NT2/D1 (cell line): ENCODE results near the gene TNFRSF12A.

Experiments
- DNase-seq: peaks from one replicate; pipeline ENCODE4 v3.0.0-alpha.2; 2011; ENCODE audit warnings: low read depth, low spot score
- H3K27me3 ChIP-seq: 2 replicates; pipeline ENCODE4 v1.6.0; 2011; ENCODE audit warnings: mild to moderate bottlenecking; ENCODE audit not compliant: insufficient read length, insufficient read depth
- H3K36me3 ChIP-seq: 2 replicates; pipeline ENCODE4 v1.6.1; 2011; ENCODE audit warnings: mild to moderate bottlenecking, low read length, mixed read lengths; ENCODE audit not compliant: insufficient read depth, insufficient read length
- H3K4me1 ChIP-seq: 2 replicates; pipeline ENCODE4 v1.5.1; 2011; ENCODE audit not compliant: insufficient read depth, insufficient read length
- H3K4me3 ChIP-seq: 2 replicates; pipeline ENCODE4 v1.5.1; 2011; ENCODE audit warnings: low read depth; ENCODE audit not compliant: insufficient read length
- H3K9ac ChIP-seq: 2 replicates; pipeline ENCODE4 v1.6.0; 2011; ENCODE audit warnings: low read depth; ENCODE audit not compliant: insufficient read length
- H3K9me3 ChIP-seq: 2 replicates; pipeline ENCODE4 v1.5.1; 2011; ENCODE audit warnings: mild to moderate bottlenecking, low read length; ENCODE audit not compliant: insufficient read depth
- SUZ12 ChIP-seq: IDR thresholded peaks from 2 replicates; pipeline ENCODE4 v1.6.1; 2011; ENCODE audit not compliant: insufficient read length, insufficient read depth; ENCODE audit errors: extremely low read depth
- YY1 ChIP-seq: IDR thresholded peaks from 2 replicates; pipeline ENCODE4 v1.6.1; 2011; ENCODE audit not compliant: insufficient read length, insufficient read depth
- ZNF274 ChIP-seq: IDR thresholded peaks from 2 replicates; pipeline ENCODE4 v1.6.1; 2011; ENCODE audit warnings: mild to moderate bottlenecking, low read depth, low read length

The TNFRSF12A gene

GRCh38 chr16:2975161-2975795, 44.9 kb upstream of the TNFRSF12A start:
- H3K36me3 ChIP-seq: peaks cover 88% of the 10 kb centered on the region
- peaks cover 26% of the 10 kb centered on the region for H3K4me1 ChIP-seq

GRCh38 chr16:2976201-2976600, 44.0 kb upstream of the TNFRSF12A start:
- DNase-seq: no peak
- no peak overlapping the region for H3K4me3 ChIP-seq
- no peaks in the 10 kb centered on the region for H3K9me3 ChIP-seq
- no peaks in the 10 kb centered on the region for H3K27me3 ChIP-seq
- TF ChIP-seq ZNF274: no peak
- TF ChIP-seq SUZ12: no peak
- no peak for TF ChIP-seq YY1
- peaks cover 19% of the 10 kb centered on the region for H3K4me1 ChIP-seq
- no peak overlapping the region for H3K9ac ChIP-seq
- H3K36me3 ChIP-seq: peaks cover 82% of the 10 kb centered on the region

More at GRCh38 chr16:2975161-2975795, 44.9 kb upstream of the TNFRSF12A start:
- TF ChIP-seq YY1 (no peak), SUZ12 (no peak), ZNF274 (no peak)
- Histone ChIP-seq H3K4me3 (no peak overlapping the region), H3K9me3 (no peaks in the 10 kb centered on the region), H3K27me3 (no peaks in the 10 kb centered on the region), H3K9ac (no peak overlapping the region)
- DNase-seq: no peak

DNA sequence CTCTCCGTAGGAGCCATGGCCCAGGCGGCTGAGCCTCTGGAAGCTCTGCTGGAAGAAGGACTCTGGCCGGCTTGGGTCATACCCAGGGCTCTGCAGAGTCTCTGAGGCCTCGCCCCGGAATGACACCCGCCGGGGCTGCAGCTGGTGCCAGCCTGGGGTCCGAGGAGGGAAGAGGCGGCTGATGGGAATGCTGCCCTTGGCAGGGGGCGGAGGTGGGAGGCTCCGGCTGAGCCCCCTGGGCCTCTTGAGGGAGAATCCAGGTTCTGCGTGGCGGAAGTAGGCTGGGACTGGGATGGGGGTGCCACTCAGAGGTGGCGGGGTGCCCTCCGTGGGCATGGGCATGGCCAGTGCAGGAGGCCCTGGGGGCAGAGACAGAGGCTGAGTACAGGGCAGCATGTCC, 43.5 kb upstream of the TNFRSF12A start:
- peaks cover 15% of the 10 kb centered on the region for H3K4me1 ChIP-seq

GRCh38 chr16:2977440-2977839, 42.7 kb upstream of the TNFRSF12A start:
- Histone ChIP-seq H3K4me3 (peak overlapping the region; percentile 4), H3K9ac (peak overlapping the region; percentile 11), H3K9me3 (no peaks in the 10 kb centered on the region), H3K27me3 (no peaks in the 10 kb centered on the region), H3K36me3 (peaks cover 69% of the 10 kb centered on the region), H3K4me1 (peaks cover 13% of the 10 kb centered on the region)
- TF ChIP-seq YY1: no peak
- no peak for DNase-seq

More for the DNA sequence above, 43.5 kb upstream of the TNFRSF12A start:
- Histone ChIP-seq H3K9ac (no peak overlapping the region), H3K27me3 (no peaks in the 10 kb centered on the region), H3K36me3 (peaks cover 77% of the 10 kb centered on the region), H3K9me3 (no peaks in the 10 kb centered on the region), H3K4me3 (no peak overlapping the region)
- TF ChIP-seq YY1 (no peak), SUZ12 (no peak), ZNF274 (no peak)
- DNase-seq: no peak

DNA sequence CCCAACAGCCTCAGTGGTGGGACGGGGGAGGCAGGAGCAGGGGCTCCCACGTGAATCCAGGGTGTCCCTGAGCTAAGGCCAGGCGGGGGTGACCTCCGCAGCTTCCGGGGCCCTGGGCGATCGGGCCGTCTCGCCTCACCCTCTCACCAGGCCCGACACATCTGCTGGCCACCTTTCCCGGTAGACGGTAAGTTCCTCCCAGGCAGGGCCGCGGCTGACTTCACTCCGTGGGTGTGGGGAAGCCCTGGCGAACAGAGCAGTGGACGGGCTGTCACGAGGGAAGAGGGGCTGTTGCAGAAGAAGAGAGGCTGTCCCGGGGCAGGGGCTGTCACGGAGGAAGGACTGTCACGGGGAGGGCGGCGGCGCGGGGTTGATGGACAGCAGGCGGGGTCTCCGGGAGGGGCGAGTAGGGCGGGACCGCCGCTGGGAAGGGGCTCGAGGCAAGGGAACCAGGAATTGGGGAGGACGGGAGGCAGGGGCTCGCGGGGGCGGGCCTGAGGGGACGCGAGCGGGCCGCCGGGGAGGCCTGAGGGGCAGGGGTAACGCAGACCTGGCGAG, 40.4 kb upstream of the TNFRSF12A start:
- TF ChIP-seq ZNF274 (no peak), SUZ12 (no peak), YY1 (no peak)
- no peak for DNase-seq
- Histone ChIP-seq H3K9me3 (no peaks in the 10 kb centered on the region), H3K9ac (peak overlapping the region; percentile 100), H3K27me3 (no peaks in the 10 kb centered on the region), H3K36me3 (peaks cover 46% of the 10 kb centered on the region), H3K4me1 (peaks cover 10% of the 10 kb centered on the region), H3K4me3 (peak overlapping the region; percentile 95)

DNA sequence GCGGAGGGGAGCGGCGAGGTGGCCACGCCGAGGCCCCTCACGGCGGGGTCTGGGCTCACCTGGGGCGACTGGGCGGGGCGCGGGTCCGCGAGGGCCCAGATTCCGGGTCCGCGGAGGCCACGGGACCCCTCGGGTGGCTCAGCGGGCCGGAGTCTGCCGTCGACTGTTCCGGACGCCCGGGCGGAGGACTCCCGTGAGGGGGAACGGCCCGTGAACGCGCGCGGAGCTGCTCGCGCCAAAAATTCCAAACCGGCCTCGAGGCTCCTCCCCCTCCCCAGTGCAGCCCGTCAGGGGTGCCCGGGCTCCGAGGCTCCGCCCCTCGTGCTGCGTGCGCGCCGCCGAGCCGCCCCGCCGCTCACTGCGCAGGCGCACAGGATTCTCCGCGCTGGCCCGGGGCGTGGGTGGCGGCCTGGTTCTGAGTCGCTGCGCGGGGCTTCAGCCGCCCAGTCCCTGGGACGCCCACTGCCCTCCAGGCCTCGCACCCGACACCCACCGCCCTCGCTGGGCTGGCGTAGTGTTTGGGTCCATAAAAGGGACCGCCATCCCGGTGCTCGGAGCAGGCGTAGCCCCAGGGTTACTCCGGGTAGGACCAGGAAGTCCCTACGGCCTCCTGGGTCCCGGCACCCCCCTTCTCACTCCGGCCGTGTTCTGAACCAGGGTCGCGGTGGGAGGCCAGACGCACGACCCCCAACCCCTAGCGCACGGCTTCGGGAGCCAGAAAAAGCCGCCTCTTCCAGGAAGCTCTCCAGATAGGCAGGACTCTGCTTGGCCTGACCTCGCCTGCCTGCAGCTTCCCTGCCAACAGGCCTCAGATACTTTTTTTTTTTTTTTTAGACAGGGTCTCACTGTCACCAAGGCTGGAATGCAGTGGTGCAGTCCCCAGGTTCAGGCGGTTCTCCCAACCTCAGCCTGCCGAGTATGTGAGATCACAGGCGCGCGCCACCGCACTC, 39.7 kb upstream of the TNFRSF12A start, which contains the start of gene PKMYT1:
TSS of gene PKMYT1 (minus strand) at position 220 of the 950 bp plus-strand sequence. CDS start 789 bp downstream, outside the sequence.
- Histone ChIP-seq H3K9ac (peak within 1 kb of the TSS; percentile 100), H3K4me1 (peaks cover 14% of the 10 kb centered on the region), H3K27me3 (no peaks in the 10 kb centered on the region), H3K4me3 (peak within 1 kb of the TSS; percentile 95), H3K9me3 (no peaks in the 10 kb centered on the region), H3K36me3 (peaks cover 39% of the 10 kb centered on the region)
- DNase-seq: peak; percentile 76
- TF ChIP-seq ZNF274: no peak
- TF ChIP-seq YY1: no peak
- TF ChIP-seq SUZ12: no peak

DNA sequence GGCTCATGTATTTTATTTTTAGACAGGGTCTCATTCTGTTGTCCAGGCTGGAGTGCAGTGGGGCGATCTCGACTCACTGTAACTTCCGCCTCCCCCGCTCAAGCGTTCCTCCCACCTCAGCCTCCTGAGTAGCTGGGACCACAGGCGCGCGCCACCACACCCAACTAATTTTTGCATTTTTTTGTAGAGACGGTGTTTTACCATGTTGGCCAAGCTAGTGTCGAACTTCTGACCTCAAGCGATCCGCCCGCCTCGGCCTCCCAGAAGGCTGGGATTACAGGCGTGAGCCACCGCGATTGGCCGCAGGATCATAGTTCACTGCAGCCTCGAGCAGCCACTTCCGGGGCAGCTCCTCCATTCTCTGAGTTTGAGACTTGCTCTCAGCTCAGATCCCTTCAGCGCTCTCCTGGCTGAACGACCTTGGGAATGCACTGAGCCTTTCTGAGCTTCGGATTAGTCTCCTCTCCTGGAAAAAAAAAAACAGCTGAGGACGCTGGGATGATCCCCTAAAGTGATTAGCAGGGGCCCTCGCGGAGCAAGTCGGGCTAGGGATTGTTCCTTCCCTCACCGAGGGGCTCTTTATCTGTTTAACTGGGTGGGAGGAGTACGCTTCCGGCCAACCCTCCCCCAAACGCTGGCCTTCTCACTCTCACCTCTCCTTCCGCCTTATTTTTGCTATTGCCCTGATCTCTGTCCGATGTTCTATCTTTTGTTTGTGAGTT, 38.8 kb upstream of the TNFRSF12A start:
- no peaks in the 10 kb centered on the region for H3K27me3 ChIP-seq
- H3K9me3 ChIP-seq: no peaks in the 10 kb centered on the region
- H3K36me3 ChIP-seq: peaks cover 30% of the 10 kb centered on the region
- peak overlapping the region; percentile 95 for H3K4me3 ChIP-seq
- peak overlapping the region; percentile 100 for H3K9ac ChIP-seq
- peaks cover 12% of the 10 kb centered on the region for H3K4me1 ChIP-seq
- DNase-seq: peak; percentile 70
- TF ChIP-seq YY1 (no peak), SUZ12 (no peak), ZNF274 (no peak)
